Measurements from ENCODE around the gene NATD1. TPM values are rescaled to one million over a fixed set of nuclear protein-coding genes. Genes with fewer than 3 reads are reported as not detected.
A peak's percentile ranks its signal among the peaks of the same experiment; 100 is the strongest.

NATD1 gene
- total RNA-seq, 1 donor from 2014 or later = 7.9 TPM

DNA sequence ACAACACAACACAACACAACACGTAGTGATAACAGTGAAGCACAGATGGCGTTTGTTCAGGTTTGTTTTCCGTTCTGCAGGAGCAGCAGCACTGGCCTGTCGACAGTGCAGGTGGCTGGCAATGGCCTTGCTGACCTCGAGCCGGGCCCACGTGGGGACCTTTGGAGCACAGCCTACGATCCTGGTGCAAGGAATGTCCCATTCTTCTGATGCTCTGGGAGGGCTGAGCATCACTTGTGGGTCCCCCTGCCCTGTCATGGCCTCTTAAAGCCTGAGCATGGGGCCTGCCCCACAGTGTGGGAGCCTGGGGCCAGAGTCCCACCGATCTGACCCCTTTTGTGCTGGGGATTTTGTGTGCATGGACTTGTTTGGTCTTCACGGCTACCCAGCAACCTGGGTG, 38.1 kb upstream of the NATD1 start:
- Histone ChIP-seq H2AFZ (ENCODE audit: low read depth, low read length) (no peak overlapping the region), H3K36me3 (ENCODE audit: insufficient read depth, low read length) (no peaks in the 10 kb centered on the region), H3K4me2 (ENCODE audit: low read length) (no peak overlapping the region), H3K4me3 (ENCODE audit: insufficient read depth, low read depth, low read length) (no peak overlapping the region), H4K20me1 (ENCODE audit: insufficient read depth, low read length) (peaks cover 95% of the 10 kb centered on the region), H3K27me3 (ENCODE audit: insufficient read depth, low read length) (no peaks in the 10 kb centered on the region), H3K9ac (ENCODE audit: low read length) (no peak overlapping the region), H3K79me2 (ENCODE audit: insufficient read depth, low read length) (peaks cover 100% of the 10 kb centered on the region), H3K4me1 (ENCODE audit: insufficient read depth, low read length) (peaks cover 26% of the 10 kb centered on the region), H3K27ac (ENCODE audit: low read depth, low read length) (no peak overlapping the region), H3K9me3 (ENCODE audit: insufficient read depth, low read depth, low read length) (peaks cover 3% of the 10 kb centered on the region)
- peaks cover 8% of the 10 kb centered on the region for H3K36me3 Mint-ChIP-seq (ENCODE audit: low read depth, unreplicated experiment)
- H3K4me3 Mint-ChIP-seq (ENCODE audit: unreplicated experiment) = no peak overlapping the region
- no peak for FAIRE-seq
- H3K27ac Mint-ChIP-seq (ENCODE audit: unreplicated experiment) = no peak overlapping the region
- TF ChIP-seq, protein P1, sequence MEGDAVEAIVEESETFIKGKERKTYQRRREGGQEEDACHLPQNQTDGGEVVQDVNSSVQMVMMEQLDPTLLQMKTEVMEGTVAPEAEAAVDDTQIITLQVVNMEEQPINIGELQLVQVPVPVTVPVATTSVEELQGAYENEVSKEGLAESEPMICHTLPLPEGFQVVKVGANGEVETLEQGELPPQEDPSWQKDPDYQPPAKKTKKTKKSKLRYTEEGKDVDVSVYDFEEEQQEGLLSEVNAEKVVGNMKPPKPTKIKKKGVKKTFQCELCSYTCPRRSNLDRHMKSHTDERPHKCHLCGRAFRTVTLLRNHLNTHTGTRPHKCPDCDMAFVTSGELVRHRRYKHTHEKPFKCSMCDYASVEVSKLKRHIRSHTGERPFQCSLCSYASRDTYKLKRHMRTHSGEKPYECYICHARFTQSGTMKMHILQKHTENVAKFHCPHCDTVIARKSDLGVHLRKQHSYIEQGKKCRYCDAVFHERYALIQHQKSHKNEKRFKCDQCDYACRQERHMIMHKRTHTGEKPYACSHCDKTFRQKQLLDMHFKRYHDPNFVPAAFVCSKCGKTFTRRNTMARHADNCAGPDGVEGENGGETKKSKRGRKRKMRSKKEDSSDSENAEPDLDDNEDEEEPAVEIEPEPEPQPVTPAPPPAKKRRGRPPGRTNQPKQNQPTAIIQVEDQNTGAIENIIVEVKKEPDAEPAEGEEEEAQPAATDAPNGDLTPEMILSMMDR (IDR thresholded peaks at IDR 0.05; ENCODE audit: insufficient read depth, low read depth, low read length) = no peak
- TF ChIP-seq EZH2 (IDR thresholded peaks at IDR 0.05; ENCODE audit: insufficient read depth, low read length) = no peak
- peaks cover 13% of the 10 kb centered on the region for H3K4me1 Mint-ChIP-seq (ENCODE audit: low read depth, unreplicated experiment)
- no peak for DNase-seq (ENCODE audit: low read depth)
- no peaks in the 10 kb centered on the region for H3K27me3 Mint-ChIP-seq (ENCODE audit: low read depth, unreplicated experiment)
- H3K9me3 Mint-ChIP-seq (ENCODE audit: unreplicated experiment) = peaks cover 7% of the 10 kb centered on the region

DNA sequence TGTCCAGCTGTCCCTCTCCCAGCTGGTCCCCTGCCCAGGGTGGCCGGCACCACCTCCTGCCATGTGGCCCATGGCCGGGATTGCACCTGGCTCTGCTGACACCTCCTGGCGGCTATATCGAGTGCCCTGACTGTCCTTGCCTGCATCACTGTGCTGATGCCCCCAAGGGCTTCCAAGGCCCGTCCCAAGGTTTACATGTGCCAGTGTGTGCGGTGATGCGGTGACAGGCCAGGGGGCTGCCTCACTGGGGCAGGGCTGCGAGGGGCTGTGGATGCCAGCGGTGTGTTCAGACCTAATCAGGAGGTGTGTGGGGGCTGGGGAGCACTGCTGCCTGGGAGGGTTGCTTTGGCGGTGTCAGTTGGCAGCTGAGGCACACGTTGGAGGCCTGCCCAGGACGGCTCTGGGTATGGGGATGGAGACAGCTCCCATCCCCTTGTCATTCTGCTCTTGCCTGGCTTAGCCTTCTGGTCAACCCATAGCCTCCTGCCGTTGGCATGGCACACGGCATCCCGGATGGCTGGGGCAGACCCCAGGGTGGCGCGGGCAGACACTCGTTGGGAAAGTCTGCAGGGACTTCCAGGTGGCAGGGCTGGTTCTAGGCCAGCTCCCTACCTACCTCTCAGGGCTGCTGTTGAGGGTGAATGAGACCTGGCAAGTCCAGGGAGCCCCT, 36.8 kb upstream of the NATD1 start:
- no peak overlapping the region for H2AFZ ChIP-seq (ENCODE audit: low read depth, low read length)
- no peak for TF ChIP-seq EZH2 (IDR thresholded peaks at IDR 0.05; ENCODE audit: insufficient read depth, low read length)
- TF ChIP-seq, protein P1 (IDR thresholded peaks at IDR 0.05; ENCODE audit: insufficient read depth, low read depth, low read length) = no peak
- H3K4me1 ChIP-seq (ENCODE audit: insufficient read depth, low read length) = peaks cover 26% of the 10 kb centered on the region
- Mint-ChIP-seq H3K4me1 (ENCODE audit: low read depth, unreplicated experiment) (peaks cover 20% of the 10 kb centered on the region), H3K9me3 (ENCODE audit: unreplicated experiment) (peaks cover 7% of the 10 kb centered on the region), H3K27me3 (ENCODE audit: low read depth, unreplicated experiment) (no peaks in the 10 kb centered on the region), H3K36me3 (ENCODE audit: low read depth, unreplicated experiment) (peaks cover 7% of the 10 kb centered on the region), H3K4me3 (ENCODE audit: unreplicated experiment) (no peak overlapping the region), H3K27ac (ENCODE audit: unreplicated experiment) (no peak overlapping the region)
- H3K27ac ChIP-seq (ENCODE audit: low read depth, low read length) = no peak overlapping the region
- DNase-seq (ENCODE audit: low read depth) = no peak
- no peaks in the 10 kb centered on the region for H3K36me3 ChIP-seq (ENCODE audit: insufficient read depth, low read length)
- H3K9ac ChIP-seq (ENCODE audit: low read length) = no peak overlapping the region
- H3K79me2 ChIP-seq (ENCODE audit: insufficient read depth, low read length) = peaks cover 100% of the 10 kb centered on the region
- H3K4me2 ChIP-seq (ENCODE audit: low read length) = peak overlapping the region; percentile 10
- no peaks in the 10 kb centered on the region for H3K27me3 ChIP-seq (ENCODE audit: insufficient read depth, low read length)
- peaks cover 93% of the 10 kb centered on the region for H4K20me1 ChIP-seq (ENCODE audit: insufficient read depth, low read length)
- FAIRE-seq = no peak
- no peak overlapping the region for H3K4me3 ChIP-seq (ENCODE audit: insufficient read depth, low read depth, low read length)
- peaks cover 3% of the 10 kb centered on the region for H3K9me3 ChIP-seq (ENCODE audit: insufficient read depth, low read depth, low read length)

DNA sequence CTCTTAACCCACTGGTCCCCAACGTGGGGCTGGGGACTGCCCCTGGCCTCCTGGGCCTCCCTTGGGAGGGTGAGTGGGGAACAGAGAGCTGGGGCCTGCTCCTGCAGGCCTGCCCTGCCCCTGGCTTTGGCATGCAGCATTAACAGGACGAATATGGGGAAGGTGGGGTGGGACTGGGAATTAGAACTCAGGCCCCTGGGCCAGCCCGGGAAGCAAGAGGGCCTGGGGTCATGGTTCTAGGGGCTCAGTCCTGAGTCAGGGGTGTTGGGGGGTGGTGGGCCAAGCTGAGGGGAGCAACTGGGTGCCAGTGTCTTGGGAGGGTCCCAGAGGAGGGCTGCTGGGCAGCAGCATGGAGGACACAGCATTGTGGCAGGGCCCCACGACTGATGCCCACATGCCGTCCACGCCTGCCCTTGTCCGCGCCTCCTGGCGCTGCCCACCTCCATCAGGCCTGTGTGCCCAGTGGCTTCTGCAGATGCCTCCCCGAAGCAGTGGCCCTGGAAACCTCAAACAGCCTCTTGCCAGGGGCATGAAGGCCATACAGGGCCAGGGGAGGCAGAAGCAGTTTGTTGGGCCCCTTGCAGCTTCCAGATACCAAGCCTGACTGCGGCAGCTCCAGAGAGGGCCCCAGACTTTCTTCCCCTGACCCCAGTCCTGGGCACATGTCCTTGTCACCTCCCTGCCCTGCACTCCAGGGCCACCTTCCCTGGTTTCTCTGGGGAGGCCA, 36.1 kb upstream of the NATD1 start:
- Mint-ChIP-seq H3K4me3 (ENCODE audit: unreplicated experiment) (no peak overlapping the region), H3K9me3 (ENCODE audit: unreplicated experiment) (peaks cover 7% of the 10 kb centered on the region), H3K27ac (ENCODE audit: unreplicated experiment) (no peak overlapping the region), H3K36me3 (ENCODE audit: low read depth, unreplicated experiment) (peaks cover 4% of the 10 kb centered on the region), H3K27me3 (ENCODE audit: low read depth, unreplicated experiment) (no peaks in the 10 kb centered on the region), H3K4me1 (ENCODE audit: low read depth, unreplicated experiment) (peaks cover 20% of the 10 kb centered on the region)
- no peaks in the 10 kb centered on the region for H3K27me3 ChIP-seq (ENCODE audit: insufficient read depth, low read length)
- H4K20me1 ChIP-seq (ENCODE audit: insufficient read depth, low read length) = peaks cover 90% of the 10 kb centered on the region
- H3K4me3 ChIP-seq (ENCODE audit: insufficient read depth, low read depth, low read length) = no peak overlapping the region
- peaks cover 3% of the 10 kb centered on the region for H3K9me3 ChIP-seq (ENCODE audit: insufficient read depth, low read depth, low read length)
- no peak overlapping the region for H3K27ac ChIP-seq (ENCODE audit: low read depth, low read length)
- no peak for FAIRE-seq
- no peak for TF ChIP-seq EZH2 (IDR thresholded peaks at IDR 0.05; ENCODE audit: insufficient read depth, low read length)
- TF ChIP-seq, protein P1 (IDR thresholded peaks at IDR 0.05; ENCODE audit: insufficient read depth, low read depth, low read length) = no peak
- no peak overlapping the region for H2AFZ ChIP-seq (ENCODE audit: low read depth, low read length)
- peaks cover 97% of the 10 kb centered on the region for H3K79me2 ChIP-seq (ENCODE audit: insufficient read depth, low read length)
- no peaks in the 10 kb centered on the region for H3K36me3 ChIP-seq (ENCODE audit: insufficient read depth, low read length)
- H3K9ac ChIP-seq (ENCODE audit: low read length) = no peak overlapping the region
- DNase-seq (ENCODE audit: low read depth) = no peak
- H3K4me2 ChIP-seq (ENCODE audit: low read length) = peak overlapping the region; percentile 10
- H3K4me1 ChIP-seq (ENCODE audit: insufficient read depth, low read length) = peaks cover 26% of the 10 kb centered on the region
